Measurements from ENCODE around the gene PIGL.

DNA sequence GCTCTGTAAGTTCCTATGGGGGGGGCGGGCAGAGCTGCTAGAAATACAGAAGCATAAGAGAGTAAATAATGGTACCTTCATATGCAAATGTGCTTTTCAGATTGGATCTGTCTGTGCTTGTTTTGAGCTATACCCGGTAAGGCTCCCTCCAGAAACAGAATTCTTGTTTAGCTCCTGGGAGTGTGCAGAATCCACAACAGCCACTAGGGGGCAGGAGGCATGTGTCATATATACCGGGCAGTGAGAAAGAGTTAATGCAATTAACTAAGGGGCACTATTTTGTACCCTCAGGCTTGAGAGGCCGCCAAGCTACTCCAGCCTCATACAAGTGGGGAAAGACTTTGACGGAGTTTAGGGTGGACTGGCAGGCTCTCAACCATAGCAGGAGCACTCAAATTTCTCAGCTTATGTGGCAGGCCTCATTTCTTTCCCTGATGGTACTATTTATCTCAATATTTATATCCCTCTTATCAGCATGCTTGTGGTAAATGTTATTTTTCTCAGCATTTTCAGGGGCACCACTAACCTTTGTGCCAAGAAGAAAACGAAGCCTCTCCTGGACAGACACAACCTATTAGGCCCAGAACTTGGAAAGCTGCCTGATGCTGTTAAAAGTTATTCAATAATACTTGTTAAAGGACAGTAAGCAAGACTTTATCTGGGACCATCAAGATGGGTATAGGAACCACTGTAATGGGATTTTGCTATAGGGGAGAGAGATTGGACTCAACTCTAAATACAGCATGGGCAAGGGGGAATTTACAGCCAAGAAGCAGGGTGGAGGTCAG is 146.9 kb downstream of the PIGL start:
- TF ChIP-seq, protein P1, sequence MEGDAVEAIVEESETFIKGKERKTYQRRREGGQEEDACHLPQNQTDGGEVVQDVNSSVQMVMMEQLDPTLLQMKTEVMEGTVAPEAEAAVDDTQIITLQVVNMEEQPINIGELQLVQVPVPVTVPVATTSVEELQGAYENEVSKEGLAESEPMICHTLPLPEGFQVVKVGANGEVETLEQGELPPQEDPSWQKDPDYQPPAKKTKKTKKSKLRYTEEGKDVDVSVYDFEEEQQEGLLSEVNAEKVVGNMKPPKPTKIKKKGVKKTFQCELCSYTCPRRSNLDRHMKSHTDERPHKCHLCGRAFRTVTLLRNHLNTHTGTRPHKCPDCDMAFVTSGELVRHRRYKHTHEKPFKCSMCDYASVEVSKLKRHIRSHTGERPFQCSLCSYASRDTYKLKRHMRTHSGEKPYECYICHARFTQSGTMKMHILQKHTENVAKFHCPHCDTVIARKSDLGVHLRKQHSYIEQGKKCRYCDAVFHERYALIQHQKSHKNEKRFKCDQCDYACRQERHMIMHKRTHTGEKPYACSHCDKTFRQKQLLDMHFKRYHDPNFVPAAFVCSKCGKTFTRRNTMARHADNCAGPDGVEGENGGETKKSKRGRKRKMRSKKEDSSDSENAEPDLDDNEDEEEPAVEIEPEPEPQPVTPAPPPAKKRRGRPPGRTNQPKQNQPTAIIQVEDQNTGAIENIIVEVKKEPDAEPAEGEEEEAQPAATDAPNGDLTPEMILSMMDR (conservative IDR thresholded peaks at IDR 0.05) = peak; percentile 90
- no peak for TF ChIP-seq EZH2 (IDR thresholded peaks at IDR 0.05; ENCODE audit: low read depth)

All from PC-9 (cell line).